Measurements from ENCODE around the gene GSDME.

GSDME gene

DNA sequence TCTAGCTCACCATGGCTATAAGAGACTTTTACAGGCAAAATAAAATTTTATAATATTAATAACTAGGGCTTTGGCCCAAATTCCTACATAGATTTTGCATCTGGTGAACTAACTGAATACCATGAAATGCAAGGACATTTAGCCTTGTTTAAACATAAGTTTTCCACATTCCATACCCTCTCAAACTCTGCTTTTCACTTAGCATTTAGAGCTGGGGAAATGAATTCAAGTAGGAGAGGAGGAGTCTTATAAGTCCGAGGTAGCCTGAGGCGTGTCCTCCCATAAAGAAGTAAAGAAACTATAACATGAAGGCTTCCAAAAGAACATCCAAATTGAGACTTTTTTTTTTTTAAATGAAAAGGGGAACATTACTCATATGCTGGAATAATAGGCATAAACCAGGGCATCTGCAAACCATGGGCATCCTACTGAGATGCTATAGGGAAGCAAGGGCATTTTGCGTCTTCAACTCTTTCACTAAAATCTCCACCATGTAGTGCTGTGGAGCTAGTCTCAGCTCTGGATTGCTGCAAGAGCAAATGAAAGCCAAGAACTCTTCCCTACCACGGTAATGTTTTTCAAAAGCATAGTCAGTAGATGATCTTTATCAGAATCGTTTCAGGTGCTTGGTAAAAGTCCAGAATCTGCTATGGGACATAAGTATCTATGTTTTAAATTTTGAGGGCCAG is 104.9 kb downstream of the GSDME start:
- DNase-seq (ENCODE audit: low spot score), result no peak

Data from GM03348 (cell line).